Measurements from ENCODE around the gene PHYKPL.
"Not testable (repeated sequence)": the region's sequence is repeated elsewhere in the genome, so short reads cannot be mapped to it uniquely, and the experiment has no call there.

The PHYKPL gene

GRCh38 chr5:178261666-178262600, 29.3 kb upstream of the PHYKPL start:
- no peak for DNase-seq

GRCh38 chr5:178259623-178260536, 27.3 kb upstream of the PHYKPL start:
- DNase-seq, result no peak

- DNase-seq, result no peak
These were observed 25.0 kb upstream of the PHYKPL start for GRCh38 chr5:178257650-178258049.

- DNase-seq, result no peak
These were observed 24.1 kb upstream of the PHYKPL start for GRCh38 chr5:178256746-178257145.

GRCh38 chr5:178253632-178254031, 21.0 kb upstream of the PHYKPL start:
- not testable (repeated sequence) for DNase-seq

GRCh38 chr5:178252258-178252657, 19.7 kb upstream of the PHYKPL start:
- no peak for DNase-seq

GRCh38 chr5:178250263-178250662, 17.7 kb upstream of the PHYKPL start:
- no peak for DNase-seq

GRCh38 chr5:178249191-178249989, 16.8 kb upstream of the PHYKPL start:
- no peak for DNase-seq

- no peak for DNase-seq
These were observed 16.1 kb upstream of the PHYKPL start for GRCh38 chr5:178248750-178249149.

GRCh38 chr5:178247481-178248456, 15.2 kb upstream of the PHYKPL start:
- no peak for DNase-seq

GRCh38 chr5:178246624-178247279, 14.2 kb upstream of the PHYKPL start:
- DNase-seq, result no peak

GRCh38 chr5:178245389-178245788, 12.8 kb upstream of the PHYKPL start:
- DNase-seq, result no peak

- no peak for DNase-seq
These were observed 12.0 kb upstream of the PHYKPL start for GRCh38 chr5:178244576-178244975.

- DNase-seq, result no peak
These were observed 9.8 kb upstream of the PHYKPL start for GRCh38 chr5:178242416-178242815.

GRCh38 chr5:178241688-178242231, 9.2 kb upstream of the PHYKPL start:
- DNase-seq, result no peak

GRCh38 chr5:178241231-178241663, 8.6 kb upstream of the PHYKPL start:
- no peak for DNase-seq

GRCh38 chr5:178240766-178241165, 8.2 kb upstream of the PHYKPL start:
- DNase-seq, result no peak

GRCh38 chr5:178240341-178240741, 7.7 kb upstream of the PHYKPL start:
- DNase-seq, result no peak

- DNase-seq, result not testable (repeated sequence)
These were observed 7.2 kb upstream of the PHYKPL start for GRCh38 chr5:178239626-178240301.

Measured in cortex of kidney (tissue), 1 donor.